Peyer's patch (tissue), 4 donors: Measurements from ENCODE around the gene DHX38.

Experiments used
- POLR2A ChIP-seq, 2 donors: fragments of 450-650 bp; IDR thresholded peaks; one replicate each; pipeline ENCODE4 v1.5.1; 2017; ENCODE audit warnings: antibody characterized with exemption in 2 of 2, mild to moderate bottlenecking in 2 of 2, moderate library complexity in 2 of 2
- TF ChIP-seq, protein P1 (sequence below), 6 experiments: fragments of 450-650 bp in 4 of 6; fragments of 200-600 bp in 2 of 6; sonication (generic) in 1 of 6; IDR thresholded peaks; one replicate each; pipeline ENCODE4 v1.5.1; 2017 to 2019; ENCODE audit warnings: antibody characterized with exemption in 6 of 6, mild to moderate bottlenecking in 3 of 6, moderate library complexity in 1 of 6

- TF ChIP-seq, protein P1, sequence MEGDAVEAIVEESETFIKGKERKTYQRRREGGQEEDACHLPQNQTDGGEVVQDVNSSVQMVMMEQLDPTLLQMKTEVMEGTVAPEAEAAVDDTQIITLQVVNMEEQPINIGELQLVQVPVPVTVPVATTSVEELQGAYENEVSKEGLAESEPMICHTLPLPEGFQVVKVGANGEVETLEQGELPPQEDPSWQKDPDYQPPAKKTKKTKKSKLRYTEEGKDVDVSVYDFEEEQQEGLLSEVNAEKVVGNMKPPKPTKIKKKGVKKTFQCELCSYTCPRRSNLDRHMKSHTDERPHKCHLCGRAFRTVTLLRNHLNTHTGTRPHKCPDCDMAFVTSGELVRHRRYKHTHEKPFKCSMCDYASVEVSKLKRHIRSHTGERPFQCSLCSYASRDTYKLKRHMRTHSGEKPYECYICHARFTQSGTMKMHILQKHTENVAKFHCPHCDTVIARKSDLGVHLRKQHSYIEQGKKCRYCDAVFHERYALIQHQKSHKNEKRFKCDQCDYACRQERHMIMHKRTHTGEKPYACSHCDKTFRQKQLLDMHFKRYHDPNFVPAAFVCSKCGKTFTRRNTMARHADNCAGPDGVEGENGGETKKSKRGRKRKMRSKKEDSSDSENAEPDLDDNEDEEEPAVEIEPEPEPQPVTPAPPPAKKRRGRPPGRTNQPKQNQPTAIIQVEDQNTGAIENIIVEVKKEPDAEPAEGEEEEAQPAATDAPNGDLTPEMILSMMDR (IDR thresholded peaks at IDR 0.05) = no peak
- TF ChIP-seq POLR2A (IDR thresholded peaks at IDR 0.05) = no peak
Measured at GRCh38 chr16:72131036-72131435, 37.4 kb downstream of the DHX38 start.
